T-helper 2 cell (primary cell): ENCODE results near the gene SNX11.
A peak's percentile ranks its signal among the peaks of the same experiment; 100 is the strongest.
"Not testable (repeated sequence)": the region's sequence is repeated elsewhere in the genome, so short reads cannot be mapped to it uniquely, and the experiment has no call there.

Source experiments
- DNase-seq, 5 experiments: peaks; one replicate each; pipeline versions ENCODE4 v3.0.0 to v3.0.0-alpha.2; 2012 to 2022
- total RNA-seq, 2 donors: gene quantifications; one replicate each; lab custom pipeline; 2026; lab: John Stamatoyannopoulos, UW

The SNX11 gene
- 7.8 to 17.2 reads per million in 2 donors for total RNA-seq

DNA sequence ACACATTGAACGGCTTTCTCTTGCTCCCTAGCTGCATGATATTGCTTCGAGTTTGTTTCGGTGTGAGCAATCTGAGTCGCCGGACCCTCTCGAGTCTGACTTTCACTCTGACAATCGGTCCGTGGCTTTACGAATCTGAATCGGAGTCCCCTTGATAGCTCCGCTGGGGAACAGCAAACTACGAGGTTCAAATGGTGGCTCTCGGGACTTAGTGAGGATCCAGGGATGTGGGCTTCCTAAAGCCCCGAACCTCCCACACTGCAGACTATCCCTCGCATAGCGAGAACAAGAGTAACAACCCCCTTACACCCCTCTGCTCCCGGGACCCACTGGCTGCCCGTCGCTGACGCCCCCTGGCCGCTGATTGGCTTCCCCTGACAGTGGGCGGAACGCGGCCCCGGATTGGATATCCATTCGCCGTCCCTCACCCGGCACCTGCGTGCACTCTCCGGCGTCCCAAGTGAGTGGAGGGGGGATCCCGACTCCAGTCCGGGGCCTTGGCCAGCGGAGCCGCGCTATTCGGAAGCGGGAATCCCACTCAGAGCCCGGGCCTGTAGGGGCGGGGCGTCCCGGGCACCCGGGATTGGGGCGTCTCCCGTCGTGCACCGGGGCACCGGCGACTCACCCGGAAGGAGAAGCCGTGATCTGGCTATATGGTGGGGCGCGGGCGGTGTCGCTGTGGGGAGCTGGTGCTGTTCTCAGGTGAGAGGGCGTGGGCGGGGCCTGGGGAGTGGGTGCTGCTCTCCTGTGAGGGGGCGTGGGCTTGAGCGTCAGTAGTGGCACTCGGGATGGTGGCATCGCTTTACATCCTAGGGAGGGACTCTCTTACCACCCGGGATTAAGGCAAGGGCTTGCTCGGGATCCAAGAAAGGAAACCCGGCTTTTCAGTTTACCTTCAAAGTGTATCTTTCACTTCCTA lies at the start of gene SNX11:
Gene SNX11, plus strand, starts transcription at position 630 of the 919 bp plus-strand sequence. CDS start 4,278 bp downstream, outside the sequence.
- peak; percentile 87 to 98 (median 93) for DNase-seq

DNA sequence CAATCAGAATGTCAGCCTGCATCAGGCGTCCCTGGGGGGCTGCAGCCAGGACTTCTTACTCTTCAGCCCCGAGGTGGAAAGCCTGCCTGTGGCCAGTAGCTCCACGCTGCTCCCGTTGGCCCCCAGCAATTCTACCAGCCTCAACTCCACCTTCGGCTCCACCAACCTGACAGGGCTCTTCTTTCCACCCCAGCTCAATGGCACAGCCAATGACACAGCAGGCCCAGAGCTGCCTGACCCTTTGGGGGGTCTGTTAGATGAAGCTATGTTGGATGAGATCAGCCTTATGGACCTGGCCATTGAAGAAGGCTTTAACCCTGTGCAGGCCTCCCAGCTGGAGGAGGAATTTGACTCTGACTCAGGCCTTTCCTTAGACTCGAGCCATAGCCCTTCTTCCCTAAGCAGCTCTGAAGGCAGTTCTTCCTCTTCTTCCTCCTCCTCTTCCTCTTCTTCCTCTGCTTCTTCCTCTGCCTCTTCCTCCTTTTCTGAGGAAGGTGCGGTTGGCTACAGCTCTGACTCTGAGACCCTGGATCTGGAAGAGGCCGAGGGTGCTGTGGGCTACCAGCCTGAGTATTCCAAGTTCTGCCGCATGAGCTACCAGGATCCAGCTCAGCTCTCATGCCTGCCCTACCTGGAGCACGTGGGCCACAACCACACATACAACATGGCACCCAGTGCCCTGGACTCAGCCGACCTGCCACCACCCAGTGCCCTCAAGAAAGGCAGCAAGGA lies 49.0 kb upstream of the SNX11 start:
- DNase-seq = no peak

DNA sequence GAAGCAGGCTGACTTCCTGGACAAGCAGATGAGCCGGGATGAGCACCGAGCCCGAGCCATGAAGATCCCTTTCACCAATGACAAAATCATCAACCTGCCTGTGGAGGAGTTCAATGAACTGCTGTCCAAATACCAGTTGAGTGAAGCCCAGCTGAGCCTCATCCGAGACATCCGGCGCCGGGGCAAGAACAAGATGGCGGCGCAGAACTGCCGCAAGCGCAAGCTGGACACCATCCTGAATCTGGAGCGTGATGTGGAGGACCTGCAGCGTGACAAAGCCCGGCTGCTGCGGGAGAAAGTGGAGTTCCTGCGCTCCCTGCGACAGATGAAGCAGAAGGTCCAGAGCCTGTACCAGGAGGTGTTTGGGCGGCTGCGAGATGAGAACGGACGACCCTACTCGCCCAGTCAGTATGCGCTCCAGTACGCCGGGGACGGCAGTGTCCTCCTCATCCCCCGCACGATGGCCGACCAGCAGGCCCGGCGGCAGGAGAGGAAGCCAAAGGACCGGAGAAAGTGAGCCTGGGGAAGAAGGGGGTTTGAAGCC lies 48.4 kb upstream of the SNX11 start:
- no peak for DNase-seq

DNA sequence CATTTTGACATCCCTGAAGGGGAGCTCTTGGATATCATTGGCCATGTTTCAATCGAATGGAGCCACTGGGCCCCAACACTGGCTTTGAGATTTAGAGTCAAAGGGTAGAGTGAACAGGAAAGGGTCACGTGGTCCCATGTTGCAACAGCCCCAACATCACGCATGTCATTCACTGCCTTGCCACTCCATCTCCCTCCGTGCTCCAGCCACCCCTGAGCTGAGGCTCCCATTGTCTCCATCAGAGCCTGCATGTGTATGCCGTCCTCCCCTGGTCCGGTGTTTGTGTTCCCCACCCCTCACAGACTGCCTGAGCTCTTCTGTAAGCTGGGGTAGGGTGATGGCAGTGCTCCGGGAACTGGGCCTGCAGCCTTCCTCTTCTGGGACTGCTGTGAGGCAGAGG lies 47.3 kb upstream of the SNX11 start:
- no peak for DNase-seq

DNA sequence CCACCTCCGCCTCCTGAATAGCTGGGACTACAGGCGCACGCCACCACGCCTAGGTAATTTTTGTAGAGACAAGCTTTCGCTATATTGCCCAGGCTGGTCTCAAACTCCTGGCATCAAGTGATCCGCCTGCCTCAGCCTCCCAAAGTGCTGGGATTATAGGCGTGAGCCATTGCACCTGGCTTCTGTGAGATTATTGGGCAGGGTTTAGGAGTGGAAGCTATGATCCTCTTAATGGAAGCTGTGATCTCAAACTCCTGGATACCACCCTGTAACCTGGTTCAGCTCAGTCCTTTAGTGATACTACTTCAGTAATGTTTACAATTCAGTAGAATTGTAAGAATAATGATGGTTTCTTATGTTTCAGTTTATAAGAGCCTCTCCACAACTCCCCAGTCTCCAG lies 45.3 kb upstream of the SNX11 start:
- no peak for DNase-seq

- DNase-seq = no peak
Measured at GRCh38 chr17:48064638-48065037, 42.9 kb upstream of the SNX11 start.

- DNase-seq = no peak
Measured at GRCh38 chr17:48066192-48066591, 41.4 kb upstream of the SNX11 start.

- DNase-seq = no peak
Measured at GRCh38 chr17:48066656-48067055, 40.9 kb upstream of the SNX11 start.

DNA sequence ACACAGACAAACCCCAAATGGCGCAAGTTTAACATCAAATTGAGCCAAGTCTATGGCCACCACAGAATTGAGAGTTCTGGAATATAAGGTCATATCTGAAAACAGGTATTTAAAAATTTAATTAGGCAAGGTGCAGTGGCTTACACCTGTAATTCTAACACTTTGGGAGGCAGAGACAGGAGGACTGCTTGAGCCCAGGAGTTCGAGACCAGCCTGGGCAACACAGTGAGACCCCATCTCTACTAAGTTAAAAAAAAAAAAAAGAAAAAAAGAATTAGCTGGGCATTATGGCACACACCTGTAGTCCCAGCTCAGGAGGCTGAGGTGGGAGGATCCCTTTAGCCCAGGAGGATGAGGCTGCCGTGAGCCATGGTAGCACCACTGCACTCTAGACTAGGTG lies 40.3 kb upstream of the SNX11 start:
- DNase-seq = no peak

DNA sequence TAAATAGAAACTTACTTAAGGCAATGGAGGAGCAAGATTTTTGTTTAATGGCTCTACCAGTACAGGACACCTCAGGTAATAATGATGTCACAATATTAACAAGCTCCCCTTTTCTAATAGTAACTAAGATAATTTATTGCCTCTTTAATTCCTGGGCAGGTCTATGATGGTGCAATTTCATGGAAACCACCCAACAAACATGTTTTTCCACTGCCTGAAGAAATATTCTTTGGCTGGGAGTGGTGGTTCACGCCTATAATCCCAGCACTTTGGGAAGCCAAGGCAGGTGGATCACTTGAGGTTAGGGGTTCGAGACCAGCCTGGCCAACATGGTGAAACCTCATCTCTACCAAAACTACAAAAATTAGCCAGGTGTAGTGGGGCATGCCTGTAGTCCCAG lies 39.8 kb upstream of the SNX11 start:
- not testable (repeated sequence) for DNase-seq

- DNase-seq = peak in 1 of 5 experiments; percentile 27
Measured at GRCh38 chr17:48068491-48068961, 39.0 kb upstream of the SNX11 start.

DNA sequence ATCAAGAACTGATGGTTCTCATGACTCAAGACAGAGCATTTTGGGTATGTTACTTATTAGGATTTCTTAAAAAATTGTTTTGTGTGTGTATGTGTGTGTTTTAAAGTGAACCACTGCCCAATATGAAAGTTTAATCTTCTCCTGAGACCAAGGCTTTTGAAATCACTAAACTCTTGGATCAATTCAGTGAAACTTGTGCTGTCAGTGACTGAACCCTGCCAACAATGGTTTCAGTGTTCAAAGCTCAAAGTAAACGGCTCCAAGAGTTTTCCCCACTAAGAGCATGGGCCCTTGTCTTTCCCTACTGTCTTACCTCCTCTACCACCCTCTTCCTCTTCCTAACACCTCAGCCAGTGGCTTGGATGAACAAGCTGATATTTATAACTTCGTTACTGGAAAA lies 37.4 kb upstream of the SNX11 start:
- no peak for DNase-seq

DNA sequence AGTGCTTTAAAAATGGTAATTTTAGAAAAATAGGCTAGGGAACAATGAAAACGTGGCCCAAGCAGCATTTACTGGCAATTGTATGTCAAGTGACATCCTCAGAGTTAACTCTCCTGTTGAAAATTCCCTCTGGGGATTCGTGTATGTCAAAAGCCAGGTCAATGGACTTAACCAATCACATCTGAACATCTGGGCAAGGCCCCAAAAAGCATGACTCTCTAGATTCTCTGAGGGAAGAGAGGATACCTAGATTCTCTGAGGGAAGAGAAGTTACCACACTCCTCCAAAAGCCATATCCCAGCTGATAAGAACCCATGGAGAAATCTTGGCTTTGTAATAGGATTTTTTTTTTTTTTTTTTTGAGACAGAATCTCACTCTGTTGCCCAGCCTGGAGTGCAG lies 35.9 kb upstream of the SNX11 start:
- DNase-seq = no peak

DNA sequence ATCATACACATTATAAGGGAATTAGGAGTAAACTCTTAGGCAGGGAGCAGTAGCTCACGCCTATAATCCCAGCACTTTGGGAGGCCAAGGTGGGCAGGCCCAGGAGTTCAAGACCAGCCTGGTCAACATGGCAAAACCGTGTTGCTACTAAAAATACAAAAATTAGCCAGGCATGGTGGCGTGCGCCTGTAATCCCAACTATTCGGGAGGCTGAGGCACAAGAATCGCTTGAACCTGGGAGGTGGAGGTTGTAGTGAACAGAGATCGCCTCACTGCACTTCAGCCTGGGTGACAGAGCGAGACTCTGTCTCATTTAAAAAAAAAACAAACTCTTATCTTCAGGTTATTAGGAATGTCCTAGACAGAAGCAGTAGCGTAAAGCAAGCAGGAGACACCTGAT lies 34.8 kb upstream of the SNX11 start:
- DNase-seq = not testable (repeated sequence)

- DNase-seq = not testable (repeated sequence)
Measured at GRCh38 chr17:48073566-48074094, 33.9 kb upstream of the SNX11 start.

- DNase-seq = peak; percentile 27 to 63 (median 55)
Measured at GRCh38 chr17:48074322-48075081, 33.1 kb upstream of the SNX11 start.

DNA sequence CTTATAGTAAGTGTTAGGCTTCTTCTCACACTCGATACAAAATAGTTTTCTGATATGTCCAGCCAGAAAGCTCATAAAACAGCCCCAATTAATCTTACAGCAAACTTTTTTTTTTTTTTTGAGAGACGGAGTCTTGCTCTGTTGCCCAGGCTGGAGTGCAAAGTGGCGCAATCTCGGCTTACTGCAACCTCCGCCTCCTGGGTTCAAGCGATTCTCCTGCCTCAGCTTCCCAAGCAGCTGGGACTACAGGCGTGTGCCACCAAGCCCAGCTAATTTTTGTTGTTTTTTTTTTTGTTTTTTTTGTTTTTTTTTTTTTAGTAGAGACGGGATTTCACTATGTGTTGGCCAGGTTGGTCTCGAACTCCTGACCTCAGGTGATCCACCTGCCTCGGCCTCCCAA lies 30.4 kb upstream of the SNX11 start:
- DNase-seq = not testable (repeated sequence)

- DNase-seq = no peak
Measured at GRCh38 chr17:48081858-48082257, 25.7 kb upstream of the SNX11 start.

DNA sequence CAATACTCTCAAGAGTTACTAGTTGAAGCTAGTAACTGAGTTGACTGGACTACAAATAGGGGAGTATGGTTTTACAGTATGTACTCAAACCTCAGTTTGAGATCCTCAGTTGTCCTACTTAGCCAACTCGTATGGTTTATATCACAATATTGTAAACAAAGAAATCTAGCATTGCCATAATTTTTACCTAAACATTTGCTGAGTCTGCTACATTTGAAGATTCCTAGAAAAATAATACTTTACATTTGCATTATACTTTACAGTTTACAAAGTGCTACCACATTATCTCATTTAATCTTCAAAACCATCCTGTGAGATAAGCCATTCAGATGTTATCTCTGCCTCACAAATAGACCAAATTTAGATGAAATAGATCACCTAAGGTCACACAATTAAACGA lies 22.6 kb upstream of the SNX11 start:
- peak in 1 of 5 experiments; percentile 25 for DNase-seq

DNA sequence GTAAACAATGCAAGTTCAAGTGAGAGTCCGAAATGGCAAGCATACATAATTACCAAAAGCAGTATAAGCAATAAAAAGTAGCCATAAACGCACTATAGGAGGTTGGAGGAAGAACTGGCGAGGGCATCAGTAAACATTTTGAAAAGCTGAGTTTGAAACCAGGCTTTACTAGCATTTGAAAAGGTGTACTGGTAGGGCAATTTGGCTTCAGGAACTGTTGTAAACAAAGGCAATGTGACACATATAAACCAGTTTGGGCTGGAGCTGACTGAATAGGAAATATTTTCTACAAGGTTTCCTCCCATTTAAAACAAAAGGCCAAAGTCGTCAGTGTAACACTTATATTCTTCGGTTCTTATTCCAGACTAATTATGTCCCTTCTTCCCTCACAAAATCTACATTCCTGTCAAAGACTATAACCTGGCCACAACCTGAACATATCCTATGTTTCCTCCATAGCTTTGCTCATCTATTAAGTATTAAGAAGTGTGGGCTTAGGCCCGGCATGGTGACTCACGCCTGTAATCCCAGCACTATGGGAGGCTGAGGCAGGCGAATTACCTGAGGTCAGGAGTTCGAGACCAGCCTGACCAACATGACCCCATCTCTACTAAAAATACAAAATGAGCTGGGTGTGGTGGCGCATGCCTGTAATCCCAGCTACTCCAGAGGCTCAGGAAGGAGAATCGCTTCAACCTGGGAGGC lies 14.1 kb upstream of the SNX11 start:
- no peak for DNase-seq

DNA sequence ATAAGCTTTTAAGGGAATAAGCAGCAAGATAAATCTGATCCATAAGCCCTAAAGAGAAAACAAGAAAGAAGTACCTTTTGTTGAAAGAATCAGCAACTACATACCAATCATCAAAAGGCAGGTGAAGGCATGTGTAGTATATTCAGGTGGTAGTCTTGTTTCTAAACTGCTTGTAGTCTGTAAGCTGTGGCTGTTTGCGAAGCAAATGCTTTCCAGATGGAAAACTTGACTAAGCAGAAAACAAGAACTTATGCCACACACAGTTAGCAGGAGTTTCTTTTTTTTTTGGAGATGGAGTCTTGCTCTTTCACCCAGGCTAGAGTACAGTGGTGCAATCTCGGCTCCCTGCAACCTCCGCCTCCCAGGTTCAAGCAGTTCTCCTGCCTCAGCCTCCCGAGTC lies 12.0 kb upstream of the SNX11 start:
- no peak for DNase-seq

GRCh38 chr17:48100160-48100559 lies 7.4 kb upstream of the SNX11 start:
- no peak for DNase-seq
